Mucosa of descending colon (tissue), 3 donors: ENCODE data around the gene SDK1. TPM values are rescaled to one million over a fixed set of nuclear protein-coding genes. Genes with fewer than 3 reads are reported as not detected.

ENCODE experiments used
- ATAC-seq: fragments of 200-7000 bp; cut with Tn5 transposase; one replicate; pipeline ENCODE4 v1.9.1; 2020; ENCODE audit warnings: mild to moderate bottlenecking, moderate library complexity
- DNase-seq, 3 donors: peaks; one replicate each; pipeline ENCODE4 v3.0.0-alpha.2; 2020
- H3K36me3 ChIP-seq: fragments of 200-600 bp; one replicate; pipeline ENCODE4 v1.8.0; 2021; ENCODE audit warnings: low read depth, mild to moderate bottlenecking
- H3K4me1 ChIP-seq: fragments of 200-600 bp; one replicate; pipeline ENCODE4 v1.8.0; 2021; ENCODE audit warnings: low read depth, mild to moderate bottlenecking
- H3K4me3 ChIP-seq: fragments of 200-600 bp; one replicate; pipeline ENCODE4 v1.8.0; 2021; ENCODE audit warnings: mild to moderate bottlenecking
- H3K9me3 ChIP-seq: fragments of 200-600 bp; one replicate; pipeline ENCODE4 v1.8.0; 2021; ENCODE audit warnings: mild to moderate bottlenecking
- intact Hi-C, 2 donors: fragments of 100-400 bp; cut with DNase I in 1 of 2; cut with micrococcal nuclease in 1 of 2; formaldehyde crosslinking; loops; one replicate each; pipeline versions ENCODE4 v1.11.0 to v1.11.1; 2022; cut with DNase I, micrococcal nuclease
- total RNA-seq, 3 donors: library from RNA; stranded (reverse); fragmentation: NEBNext Ultra II Directional in 2 of 3; extraction: Animal tissue kit (Norgen Biotek cat#: 25700) in 2 of 3; gene quantifications; one replicate each; pipeline versions ENCODE4 v1.2.1 to v1.2.4, GENCODE V29; 2021 to 2023
- TF ChIP-seq, protein P1 (sequence below): fragments of 200-600 bp; IDR thresholded peaks from one replicate; pipeline ENCODE4 v1.8.0; 2022; ENCODE audit warnings: antibody characterized with exemption, mild to moderate bottlenecking
- donor health status: DM: no; HTN: no; CAD: no; lungs with moderate emphysema.
- donor health status: DM: no; HTN: no; CAD: no.
- donor health status: DM: no; HTN: yes; CAD: no.

The SDK1 gene
- total RNA-seq, 3 donors from 2014 or later, result 2.7 to 20.2 (median 4.2) TPM

DNA sequence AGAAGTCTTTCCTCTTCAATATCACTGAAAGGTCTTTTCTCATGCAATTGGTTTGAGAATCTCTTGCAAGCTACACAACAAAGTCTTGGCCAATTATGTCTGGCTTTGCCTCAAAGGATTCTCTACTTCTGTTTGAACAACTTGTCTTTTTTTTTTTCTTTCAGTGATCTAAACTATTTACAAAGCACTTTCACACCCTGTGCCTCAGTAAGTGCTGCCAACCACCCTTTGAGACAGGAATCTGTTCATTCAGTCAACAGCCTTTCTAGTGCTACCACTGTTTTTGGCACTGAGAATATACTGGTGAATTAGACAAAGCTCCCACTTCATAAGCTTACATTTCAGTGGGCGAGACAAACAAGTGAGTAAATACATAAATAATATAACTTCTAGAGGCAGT, 26.9 kb upstream of the SDK1 start:
- ATAC-seq (no peak), DNase-seq (no peak)
- Histone ChIP-seq H3K9me3 (no peaks in the 10 kb centered on the region), H3K36me3 (no peaks in the 10 kb centered on the region), H3K4me1 (no peaks in the 10 kb centered on the region), H3K4me3 (no peak overlapping the region)
- TF ChIP-seq, protein P1, sequence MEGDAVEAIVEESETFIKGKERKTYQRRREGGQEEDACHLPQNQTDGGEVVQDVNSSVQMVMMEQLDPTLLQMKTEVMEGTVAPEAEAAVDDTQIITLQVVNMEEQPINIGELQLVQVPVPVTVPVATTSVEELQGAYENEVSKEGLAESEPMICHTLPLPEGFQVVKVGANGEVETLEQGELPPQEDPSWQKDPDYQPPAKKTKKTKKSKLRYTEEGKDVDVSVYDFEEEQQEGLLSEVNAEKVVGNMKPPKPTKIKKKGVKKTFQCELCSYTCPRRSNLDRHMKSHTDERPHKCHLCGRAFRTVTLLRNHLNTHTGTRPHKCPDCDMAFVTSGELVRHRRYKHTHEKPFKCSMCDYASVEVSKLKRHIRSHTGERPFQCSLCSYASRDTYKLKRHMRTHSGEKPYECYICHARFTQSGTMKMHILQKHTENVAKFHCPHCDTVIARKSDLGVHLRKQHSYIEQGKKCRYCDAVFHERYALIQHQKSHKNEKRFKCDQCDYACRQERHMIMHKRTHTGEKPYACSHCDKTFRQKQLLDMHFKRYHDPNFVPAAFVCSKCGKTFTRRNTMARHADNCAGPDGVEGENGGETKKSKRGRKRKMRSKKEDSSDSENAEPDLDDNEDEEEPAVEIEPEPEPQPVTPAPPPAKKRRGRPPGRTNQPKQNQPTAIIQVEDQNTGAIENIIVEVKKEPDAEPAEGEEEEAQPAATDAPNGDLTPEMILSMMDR, result no peak
- intact Hi-C loops, result no loop called here

DNA sequence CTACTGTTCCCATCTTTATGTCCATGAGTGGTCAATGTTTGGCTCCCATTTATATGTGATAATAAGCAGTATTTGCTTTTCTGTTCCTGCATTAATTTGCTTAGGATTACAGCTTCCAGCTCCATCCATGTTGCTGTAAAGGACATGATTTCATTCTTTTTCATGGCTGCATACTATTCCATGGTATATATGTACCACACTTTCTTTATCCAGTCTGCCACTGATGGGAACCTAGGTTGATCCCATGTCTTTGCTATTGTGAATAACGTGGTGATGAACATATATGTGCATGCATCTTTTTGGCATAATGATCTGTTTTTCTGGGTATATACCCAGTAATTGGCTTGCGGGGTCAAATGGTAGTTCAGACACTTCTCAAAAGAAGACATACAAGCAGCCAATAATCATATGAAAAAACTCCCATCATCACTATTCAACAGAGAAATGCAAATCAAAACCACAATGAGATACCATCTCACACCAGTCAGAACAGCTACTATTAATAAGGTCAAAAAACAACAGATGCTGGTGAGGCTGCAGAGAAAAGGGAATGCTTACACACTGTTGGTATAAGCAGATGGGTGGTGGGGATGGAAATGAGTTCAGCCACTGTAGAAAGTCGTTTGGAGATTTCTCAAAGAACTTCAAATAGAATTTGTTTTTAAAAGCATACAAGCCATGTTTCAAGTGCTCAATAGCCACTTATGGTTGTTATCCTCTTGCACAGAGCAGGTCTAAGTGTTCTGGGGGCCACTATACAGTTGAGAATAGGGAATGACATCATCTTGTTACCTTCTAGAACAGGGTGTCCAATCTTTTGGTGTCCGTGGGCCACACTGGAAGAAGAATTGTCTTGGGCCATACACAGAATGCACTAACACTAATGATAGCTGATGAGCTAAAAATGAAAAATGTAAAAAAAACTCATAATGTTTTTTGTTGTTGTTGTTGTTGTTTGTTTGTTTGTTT, 23.2 kb upstream of the SDK1 start:
- H3K36me3 ChIP-seq, result no peaks in the 10 kb centered on the region
- no peaks in the 10 kb centered on the region for H3K4me1 ChIP-seq
- no peak for DNase-seq
- no peak overlapping the region for H3K4me3 ChIP-seq
- TF ChIP-seq, protein P1, result no peak
- no peaks in the 10 kb centered on the region for H3K9me3 ChIP-seq
- intact Hi-C loops, result no loop called here
- ATAC-seq, result no peak

DNA sequence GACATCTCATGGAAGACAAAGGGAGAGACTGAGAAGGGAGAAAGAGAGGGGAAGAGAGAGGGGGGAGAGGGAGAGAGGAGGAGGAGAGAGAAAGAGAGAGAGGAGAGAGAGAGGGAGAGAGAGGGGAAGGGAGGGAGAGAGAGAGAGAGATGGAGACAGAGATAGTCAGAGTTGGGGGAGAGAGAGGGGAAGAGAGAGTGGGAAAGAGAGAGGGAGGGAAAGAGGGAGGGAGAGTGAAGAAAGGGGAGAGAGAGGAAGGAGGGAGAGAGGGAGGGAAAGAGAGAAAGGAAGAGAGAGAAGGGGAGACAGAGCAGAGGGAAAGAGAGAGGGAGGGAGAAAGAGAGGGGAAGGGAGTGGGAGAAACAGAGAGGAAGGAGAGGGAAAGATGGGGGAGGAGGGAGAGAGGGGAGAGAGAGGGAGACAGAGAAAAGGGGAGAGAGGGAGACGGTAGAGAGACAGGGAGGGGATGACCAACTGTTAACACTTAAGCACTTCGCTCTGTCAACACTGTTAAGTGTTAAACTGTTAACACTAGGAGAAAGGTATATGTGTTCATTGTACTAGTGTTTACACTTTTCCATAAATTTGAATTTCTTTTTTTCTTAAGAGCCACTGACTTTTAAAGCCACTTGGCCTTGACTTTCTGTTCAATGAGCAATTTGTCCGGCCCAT, 21.8 kb upstream of the SDK1 start:
- H3K36me3 ChIP-seq, result no peaks in the 10 kb centered on the region
- H3K4me3 ChIP-seq, result no peak overlapping the region
- no peaks in the 10 kb centered on the region for H3K9me3 ChIP-seq
- ATAC-seq (no peak), DNase-seq (no peak)
- TF ChIP-seq, protein P1, result no peak
- intact Hi-C loops, result no loop called here
- no peaks in the 10 kb centered on the region for H3K4me1 ChIP-seq

DNA sequence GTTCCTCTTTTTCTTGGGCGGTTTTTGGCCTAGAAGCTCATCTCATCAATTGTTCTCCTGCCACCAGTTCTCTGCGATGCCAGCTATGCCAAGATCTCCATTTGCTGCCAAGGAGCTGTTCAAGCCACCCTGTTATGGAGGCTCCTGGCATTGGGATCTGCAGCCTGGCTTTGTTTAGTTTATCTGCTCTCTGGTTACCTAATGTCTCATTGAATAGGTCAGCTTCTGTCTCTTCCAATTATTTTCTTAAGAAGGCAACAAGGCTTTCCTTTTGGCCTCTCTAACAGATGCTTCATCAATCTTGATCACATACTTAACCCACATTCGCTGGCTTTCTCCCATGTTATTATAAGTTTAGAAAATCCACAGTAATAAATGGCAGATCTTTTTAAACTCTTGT, 20.6 kb upstream of the SDK1 start:
- intact Hi-C loops, result no loop called here
- no peak overlapping the region for H3K4me3 ChIP-seq
- H3K9me3 ChIP-seq, result no peaks in the 10 kb centered on the region
- no peak for ATAC-seq
- DNase-seq, result no peak
- H3K36me3 ChIP-seq, result no peaks in the 10 kb centered on the region
- TF ChIP-seq, protein P1, result no peak
- no peaks in the 10 kb centered on the region for H3K4me1 ChIP-seq

DNA sequence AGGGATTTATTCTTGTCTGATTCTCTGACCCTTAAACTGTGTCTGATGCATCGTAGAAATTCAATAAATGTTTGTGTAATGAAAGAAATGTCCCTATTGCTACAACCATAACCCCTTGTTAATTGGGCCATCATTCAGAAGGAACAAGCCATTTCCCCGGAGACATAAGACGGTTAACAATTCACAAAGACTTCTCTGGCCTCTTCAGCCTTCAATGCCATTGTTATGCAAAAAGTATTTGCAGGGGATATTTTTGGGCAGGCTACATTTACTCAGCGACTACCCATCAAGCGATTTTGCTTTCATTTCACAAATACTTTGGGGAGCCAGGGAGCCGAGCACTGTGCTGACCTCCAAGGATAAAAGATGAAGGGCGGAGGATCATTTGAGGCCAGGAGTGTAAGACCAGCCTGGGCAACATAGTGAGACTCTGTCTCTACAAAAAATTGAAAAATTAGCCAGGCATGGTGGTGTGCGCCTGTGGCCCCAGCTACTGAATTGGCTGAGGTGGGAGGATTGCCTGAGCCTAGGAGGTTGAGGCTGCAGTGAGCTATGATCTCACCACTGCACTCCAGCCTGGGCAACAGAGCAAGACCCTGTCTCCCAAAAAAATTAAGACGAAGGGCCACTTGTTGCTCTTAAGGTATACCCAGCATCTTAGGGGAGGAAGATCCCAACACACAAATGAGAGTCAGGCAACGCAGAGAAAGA, 20.0 kb upstream of the SDK1 start:
- Histone ChIP-seq H3K4me1 (no peaks in the 10 kb centered on the region), H3K4me3 (no peak overlapping the region), H3K9me3 (no peaks in the 10 kb centered on the region), H3K36me3 (no peaks in the 10 kb centered on the region)
- TF ChIP-seq, protein P1, result no peak
- no peak for ATAC-seq
- no peak for DNase-seq
- intact Hi-C loops, result no loop called here
